ENCODE data around the gene ATP2A1.
A peak's percentile ranks its signal among the peaks of the same experiment; 100 is the strongest.

ATP2A1 gene

GRCh38 chr16:28878083-28878926, at the start of gene ATP2A1:
Gene ATP2A1, plus strand, starts transcription at chr16:28878488. Its CDS starts 184 bp downstream, at chr16:28878672.
- TF ChIP-seq MYC (IDR thresholded peaks at IDR 0.05; ENCODE audit: low read depth, low read length) (no peak), MAX (IDR thresholded peaks at IDR 0.05; ENCODE audit: low read depth, low read length) (no peak), POLR2A (IDR thresholded peaks at IDR 0.05; ENCODE audit: extremely low read depth, insufficient read length) (no peak)
- TF ChIP-seq, protein P1, sequence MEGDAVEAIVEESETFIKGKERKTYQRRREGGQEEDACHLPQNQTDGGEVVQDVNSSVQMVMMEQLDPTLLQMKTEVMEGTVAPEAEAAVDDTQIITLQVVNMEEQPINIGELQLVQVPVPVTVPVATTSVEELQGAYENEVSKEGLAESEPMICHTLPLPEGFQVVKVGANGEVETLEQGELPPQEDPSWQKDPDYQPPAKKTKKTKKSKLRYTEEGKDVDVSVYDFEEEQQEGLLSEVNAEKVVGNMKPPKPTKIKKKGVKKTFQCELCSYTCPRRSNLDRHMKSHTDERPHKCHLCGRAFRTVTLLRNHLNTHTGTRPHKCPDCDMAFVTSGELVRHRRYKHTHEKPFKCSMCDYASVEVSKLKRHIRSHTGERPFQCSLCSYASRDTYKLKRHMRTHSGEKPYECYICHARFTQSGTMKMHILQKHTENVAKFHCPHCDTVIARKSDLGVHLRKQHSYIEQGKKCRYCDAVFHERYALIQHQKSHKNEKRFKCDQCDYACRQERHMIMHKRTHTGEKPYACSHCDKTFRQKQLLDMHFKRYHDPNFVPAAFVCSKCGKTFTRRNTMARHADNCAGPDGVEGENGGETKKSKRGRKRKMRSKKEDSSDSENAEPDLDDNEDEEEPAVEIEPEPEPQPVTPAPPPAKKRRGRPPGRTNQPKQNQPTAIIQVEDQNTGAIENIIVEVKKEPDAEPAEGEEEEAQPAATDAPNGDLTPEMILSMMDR (IDR thresholded peaks at IDR 0.05; ENCODE audit: low read depth, low read length) = no peak
- H3K4me3 ChIP-seq (ENCODE audit: low read depth, low read length) = peak within 1 kb of the TSS; percentile 62
- DNase-seq (ENCODE audit: low read depth) = no peak

- TF ChIP-seq POLR2A (IDR thresholded peaks at IDR 0.05; ENCODE audit: extremely low read depth, insufficient read length) (no peak), MAX (IDR thresholded peaks at IDR 0.05; ENCODE audit: low read depth, low read length) (no peak), MYC (IDR thresholded peaks at IDR 0.05; ENCODE audit: low read depth, low read length) (no peak)
- TF ChIP-seq, protein P1 (IDR thresholded peaks at IDR 0.05; ENCODE audit: low read depth, low read length) = no peak
- H3K4me3 ChIP-seq (ENCODE audit: low read depth, low read length) = no peak overlapping the region
Observed at GRCh38 chr16:28829747-28830146, 48.5 kb upstream of the ATP2A1 start.

DNA sequence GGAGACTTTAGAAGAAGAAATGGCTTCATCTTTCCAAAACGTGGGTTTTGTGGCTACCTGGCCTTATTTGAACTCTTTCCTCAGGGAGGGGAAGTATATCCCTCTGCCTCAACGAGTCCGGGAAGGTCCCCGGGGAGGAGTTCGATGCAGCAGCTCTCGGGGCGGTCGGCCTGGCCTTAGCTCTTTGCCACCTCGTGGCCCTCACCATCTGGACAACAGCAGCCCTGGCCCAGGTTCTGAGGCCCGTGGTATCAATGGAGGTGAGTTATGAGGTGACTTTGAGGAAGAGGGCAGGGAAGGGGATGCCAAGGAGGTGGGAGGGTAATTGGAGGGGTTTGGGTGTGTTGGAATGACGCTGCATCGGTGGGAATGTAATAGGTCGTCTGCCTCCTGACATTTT, 47.8 kb upstream of the ATP2A1 start:
- no peak for DNase-seq (ENCODE audit: low read depth)
- TF ChIP-seq MAX (IDR thresholded peaks at IDR 0.05; ENCODE audit: low read depth, low read length) = no peak
- TF ChIP-seq, protein P1 (IDR thresholded peaks at IDR 0.05; ENCODE audit: low read depth, low read length) = no peak
- TF ChIP-seq MYC (IDR thresholded peaks at IDR 0.05; ENCODE audit: low read depth, low read length) = no peak
- no peak for TF ChIP-seq POLR2A (IDR thresholded peaks at IDR 0.05; ENCODE audit: extremely low read depth, insufficient read length)
- no peak overlapping the region for H3K4me3 ChIP-seq (ENCODE audit: low read depth, low read length)

More at GRCh38 chr16:28829747-28830146, 48.5 kb upstream of the ATP2A1 start:
- DNase-seq (ENCODE audit: low read depth) = no peak

- TF ChIP-seq MYC (IDR thresholded peaks at IDR 0.05; ENCODE audit: low read depth, low read length) (no peak), POLR2A (IDR thresholded peaks at IDR 0.05; ENCODE audit: extremely low read depth, insufficient read length) (no peak), MAX (IDR thresholded peaks at IDR 0.05; ENCODE audit: low read depth, low read length) (no peak)
- TF ChIP-seq, protein P1 (IDR thresholded peaks at IDR 0.05; ENCODE audit: low read depth, low read length) = no peak
- no peak overlapping the region for H3K4me3 ChIP-seq (ENCODE audit: low read depth, low read length)
- DNase-seq (ENCODE audit: low read depth) = no peak
Observed at GRCh38 chr16:28834349-28834748, 43.9 kb upstream of the ATP2A1 start.

DNA sequence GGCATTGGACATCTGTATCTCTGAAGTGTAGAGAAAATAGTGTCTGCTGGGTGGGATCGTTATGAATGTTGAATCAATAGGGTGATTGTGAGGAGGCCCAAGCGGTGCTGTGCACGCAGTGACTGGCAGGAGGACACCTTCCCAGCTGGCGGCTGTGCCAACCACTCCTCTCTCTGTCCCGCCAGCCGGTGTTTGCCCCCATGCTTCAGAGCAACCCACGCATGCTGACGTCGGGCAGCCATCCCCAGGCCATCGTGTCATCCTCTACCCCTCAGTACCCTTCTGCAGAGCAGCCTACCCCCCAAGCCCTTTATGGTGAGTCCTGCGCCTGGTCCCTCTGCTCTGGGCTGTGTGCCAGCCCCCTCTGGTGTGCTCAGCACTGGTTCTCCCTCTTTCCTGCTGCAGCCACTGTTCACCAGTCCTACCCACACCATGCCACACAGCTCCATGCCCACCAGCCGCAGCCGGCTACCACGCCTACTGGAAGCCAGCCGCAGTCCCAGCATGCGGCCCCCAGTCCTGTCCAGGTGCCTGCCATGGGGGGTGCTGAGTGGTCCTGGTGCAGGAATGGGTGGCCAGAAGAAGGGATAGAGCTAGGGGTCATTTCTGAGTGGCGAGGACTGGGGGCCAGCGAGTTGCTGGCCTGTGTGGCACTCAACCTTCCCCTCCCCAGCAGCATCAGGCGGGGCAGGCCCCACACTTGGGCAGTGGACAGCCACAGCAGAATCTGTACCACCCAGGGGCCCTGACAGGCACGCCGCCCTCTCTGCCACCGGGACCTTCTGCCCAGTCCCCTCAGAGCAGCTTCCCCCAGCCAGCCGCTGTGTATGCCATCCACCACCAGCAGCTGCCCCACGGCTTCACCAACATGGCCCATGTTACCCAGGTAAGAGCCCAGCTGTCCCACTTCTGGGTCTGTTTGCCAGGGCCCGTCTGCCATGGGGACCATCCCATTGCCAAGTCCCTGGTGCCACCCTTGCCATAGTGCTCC, 43.1 kb upstream of the ATP2A1 start:
- no peak for DNase-seq (ENCODE audit: low read depth)
- H3K4me3 ChIP-seq (ENCODE audit: low read depth, low read length) = no peak overlapping the region
- no peak for TF ChIP-seq POLR2A (IDR thresholded peaks at IDR 0.05; ENCODE audit: extremely low read depth, insufficient read length)
- TF ChIP-seq, protein P1 (IDR thresholded peaks at IDR 0.05; ENCODE audit: low read depth, low read length) = no peak
- TF ChIP-seq MYC (IDR thresholded peaks at IDR 0.05; ENCODE audit: low read depth, low read length) = no peak
- no peak for TF ChIP-seq MAX (IDR thresholded peaks at IDR 0.05; ENCODE audit: low read depth, low read length)
